Ishikawa (cell line): ENCODE data around the gene ARFRP1.

ENCODE experiments used
- CEBPB ChIP-seq: IDR thresholded peaks from 2 replicates; pipeline ENCODE4 v1.6.1; 2012
- EP300 ChIP-seq: IDR thresholded peaks from 2 replicates; pipeline ENCODE4 v1.6.1; 2012; ENCODE audit warnings: borderline replicate concordance
- REST ChIP-seq: IDR thresholded peaks from 2 replicates; pipeline ENCODE4 v1.6.1; 2012; ENCODE audit warnings: low read depth, mild to moderate bottlenecking
- TCF12 ChIP-seq: IDR thresholded peaks from 2 replicates; pipeline ENCODE4 v1.6.1; 2012; ENCODE audit warnings: low read depth
- USF1 ChIP-seq: IDR thresholded peaks from 2 replicates; pipeline ENCODE4 v1.6.1; 2012
- YY1 ChIP-seq: IDR thresholded peaks from 2 replicates; pipeline ENCODE4 v1.6.1; 2012; ENCODE audit warnings: low read depth

GRCh38 chr20:63748934-63749270 is 41.1 kb upstream of the ARFRP1 start:
- TF ChIP-seq USF1 (no peak), REST (no peak), EP300 (no peak), CEBPB (no peak), YY1 (no peak), TCF12 (no peak)
